Measurements from ENCODE around the gene LYSMD4. TPM values are rescaled to one million over a fixed set of nuclear protein-coding genes. Genes with fewer than 3 reads are reported as not detected.

LYSMD4 gene
- polyA plus RNA-seq, 2 of the 4 experiments (the other 2 are of a cell fraction), result 3.8 to 6.0 TPM

- ChIA-PET CTCF (interaction anchor here (0.5 to 6.1 kb wide), 101 partner anchors 8 to 1261 kb away, joined by 3 to 225 read pairs (median 6); partner anchors contain the start of genes LRRC28, LYSMD4, MEF2A and SYNM), POLR2A (interaction anchor here (0.7 to 1.3 kb wide), 5 partner anchors 30 to 453 kb away, joined by 3 to 17 read pairs (median 5); partner anchors contain the start of genes LRRC28 and LYSMD4)
- FAIRE-seq (no peak), ATAC-seq (peak; percentile 81 to 82), DNase-seq (ENCODE audit: low read depth in 1 of 2, low spot score in 1 of 2) (peak; percentile 62 to 81)
- Histone ChIP-seq H3K9me3 (no peaks in the 10 kb centered on the region), H3K4me2 (peak overlapping the region; percentile 78), H3K4me3 (peak overlapping the region; percentile 22; the same call in 1 of the 3 replicates), H3K4me1 (peaks cover 29% of the 10 kb centered on the region), H3K27ac (peak overlapping the region; percentile 62 to 71; a peak in 5 of 6 replicates)
- 15% methylated on average over 7 of the region's 7 CpGs for WGBS (ENCODE audit: missing lambda C conversion rate)
- no peak for TF ChIP-seq RCOR1 (IDR thresholded peaks at IDR 0.05; ENCODE audit: low read depth, low read length)
- TF ChIP-seq FOXS1 (CRISPR knock-in tag; IDR thresholded peaks at IDR 0.05), result no peak
- TF ChIP-seq CEBPB (IDR thresholded peaks at IDR 0.05), result peak; percentile 60 to 70
- no peak for TF ChIP-seq SREBF2 (IDR thresholded peaks at IDR 0.05)
- TF ChIP-seq NFE2L2 (conservative IDR thresholded peaks at IDR 0.05; ENCODE audit: low read length), result no peak
- no peak for TF ChIP-seq HOXA7 (CRISPR knock-in tag; IDR thresholded peaks at IDR 0.05)
- TF ChIP-seq GATA3 (IDR thresholded peaks at IDR 0.05; ENCODE audit: borderline replicate concordance), result no peak
- TF ChIP-seq MAZ (IDR thresholded peaks at IDR 0.05; ENCODE audit: borderline replicate concordance, low read depth, low read length), result no peak
- TF ChIP-seq POLR2A (IDR thresholded peaks at IDR 0.05; ENCODE audit: low read length), result no peak
- peak; percentile 24 to 28; a peak in 2 of 5 replicates for TF ChIP-seq RAD21 (conservative IDR thresholded peaks at IDR 0.05 in 1 of 2, IDR thresholded peaks at IDR 0.05 in 1 of 2)
- no peak for TF ChIP-seq PHF8 (IDR thresholded peaks at IDR 0.05; ENCODE audit: borderline replicate concordance, low read depth)
- no peak for TF ChIP-seq BHLHE40 (IDR thresholded peaks at IDR 0.05; ENCODE audit: low read depth, low read length)
- no peak for TF ChIP-seq ZSCAN20 (CRISPR knock-in tag; IDR thresholded peaks at IDR 0.05)
- TF ChIP-seq ZC3H11A (IDR thresholded peaks at IDR 0.05), result no peak
- no peak for TF ChIP-seq TP53 (CRISPR knock-in tag; IDR thresholded peaks at IDR 0.05)
- no peak for TF ChIP-seq HEYL (CRISPR knock-in tag; IDR thresholded peaks at IDR 0.05)
- no peak for TF ChIP-seq EHMT2 (IDR thresholded peaks at IDR 0.05; ENCODE audit: low read depth)
- no peak for TF ChIP-seq USF2 (IDR thresholded peaks at IDR 0.05)
- TF ChIP-seq FOSL2 (IDR thresholded peaks at IDR 0.05), result no peak
- peak; percentile 57 for TF ChIP-seq FOSL2 (CRISPR knock-in tag; IDR thresholded peaks at IDR 0.05)
- peak; percentile 47; the same call in 2 of the 3 replicates for TF ChIP-seq CTCF (IDR thresholded peaks at IDR 0.05)
- no peak for TF ChIP-seq FOSB (CRISPR knock-in tag; IDR thresholded peaks at IDR 0.05)
- no peak for TF ChIP-seq REST (IDR thresholded peaks at IDR 0.05)
- peak; percentile 21; the same call in 1 of the 3 replicates for TF ChIP-seq BCL3 (IDR thresholded peaks at IDR 0.05)
- no peak for TF ChIP-seq ESRRA (IDR thresholded peaks at IDR 0.05; ENCODE audit: borderline replicate concordance, low read length)
- TF ChIP-seq RARB (CRISPR knock-in tag; IDR thresholded peaks at IDR 0.05), result no peak
- no peak for TF ChIP-seq ZNF302 (CRISPR knock-in tag; IDR thresholded peaks at IDR 0.05)
- TF ChIP-seq KDM5A (IDR thresholded peaks at IDR 0.05), result no peak
- TF ChIP-seq KDM1A (IDR thresholded peaks at IDR 0.05; ENCODE audit: low read depth), result no peak
- no peak for TF ChIP-seq ELK1 (IDR thresholded peaks at IDR 0.05; ENCODE audit: low read depth, low read length)
- TF ChIP-seq NR3C1 (IDR thresholded peaks at IDR 0.05), result no peak
- no peak for TF ChIP-seq JUNB (IDR thresholded peaks at IDR 0.05)
- TF ChIP-seq HDAC2 (IDR thresholded peaks at IDR 0.05), result no peak
Measured at GRCh38 chr15:99703603-99704443, 29.4 kb downstream of the LYSMD4 start.
